D341Med (cell line): ENCODE results near the gene DGKQ.
"Not testable (repeated sequence)": the region's sequence is repeated elsewhere in the genome, so short reads cannot be mapped to it uniquely, and the experiment has no call there.

Experiments used
- DNase-seq: peaks from one replicate; pipeline ENCODE4 v3.0.0; 2012; ENCODE audit warnings: low spot score

Gene DGKQ

DNA sequence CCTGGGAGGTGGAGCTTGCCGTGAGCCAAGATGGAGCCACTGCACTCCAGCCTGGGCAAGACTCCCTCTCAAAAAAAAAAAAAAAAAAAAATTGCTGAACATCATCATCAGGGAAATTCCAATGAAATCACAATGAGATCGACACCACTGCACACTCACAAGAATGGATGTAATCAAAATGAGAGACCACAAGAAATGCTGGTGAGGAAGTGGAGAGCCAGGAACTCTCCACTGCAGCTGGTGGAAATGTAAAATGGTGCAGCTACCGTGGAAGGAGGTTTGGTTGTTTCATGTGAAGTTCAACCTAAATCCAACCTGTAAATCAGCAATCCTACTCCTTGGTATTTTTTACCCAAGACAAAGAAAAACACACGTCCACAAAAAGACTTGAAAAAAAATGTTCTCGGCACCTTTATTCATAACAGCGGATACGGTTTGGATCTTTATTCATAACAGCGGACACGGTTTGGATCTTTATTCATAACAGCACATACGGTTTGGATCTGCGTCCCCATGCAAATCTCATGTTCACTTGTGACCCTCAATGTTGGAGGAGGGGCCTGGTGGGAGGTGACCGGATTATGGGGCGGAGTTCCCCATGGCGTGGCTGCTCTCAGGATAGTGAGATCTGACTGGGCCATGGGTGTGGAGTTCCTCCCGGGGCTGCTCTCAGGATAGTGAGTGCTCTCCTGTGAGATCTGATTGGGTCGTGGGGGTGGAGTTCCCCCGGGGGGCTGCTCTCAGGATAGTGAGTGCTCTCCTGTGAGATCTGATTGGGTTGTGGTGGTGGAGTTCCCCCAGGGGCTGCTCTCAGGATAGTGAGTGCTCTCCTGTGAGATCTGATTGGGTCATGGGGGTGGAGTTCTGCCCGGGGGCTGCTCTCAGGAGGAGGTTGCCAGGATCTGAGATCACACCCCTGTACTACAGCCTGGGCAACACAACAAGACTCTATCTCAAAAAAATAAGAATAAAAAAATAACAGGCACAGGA is 49.0 kb downstream of the DGKQ start:
- no peak for DNase-seq

DNA sequence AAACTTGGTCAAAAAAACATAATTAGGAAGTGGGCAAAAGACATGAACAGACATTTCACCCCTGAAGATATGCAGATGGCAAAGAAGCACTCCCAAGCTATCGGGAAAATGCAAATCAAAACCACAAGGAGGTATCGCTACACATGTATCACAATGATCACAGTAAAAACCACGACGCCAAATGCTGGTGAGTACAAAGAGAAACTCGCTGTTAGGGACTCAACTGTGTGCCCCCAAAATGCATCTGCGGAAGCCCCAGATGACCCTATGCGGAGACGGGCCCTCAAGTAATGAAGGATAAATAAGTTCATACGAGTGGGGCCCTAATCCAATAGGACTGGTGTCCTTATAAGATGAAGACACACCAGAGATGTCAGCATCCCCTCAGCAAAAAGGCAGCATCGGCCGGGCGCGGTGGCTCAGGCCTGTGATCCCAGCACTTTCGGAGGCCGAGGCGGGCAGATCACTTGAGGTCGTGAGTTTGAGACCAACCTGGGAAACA is 51.5 kb downstream of the DGKQ start:
- no peak for DNase-seq

DNA sequence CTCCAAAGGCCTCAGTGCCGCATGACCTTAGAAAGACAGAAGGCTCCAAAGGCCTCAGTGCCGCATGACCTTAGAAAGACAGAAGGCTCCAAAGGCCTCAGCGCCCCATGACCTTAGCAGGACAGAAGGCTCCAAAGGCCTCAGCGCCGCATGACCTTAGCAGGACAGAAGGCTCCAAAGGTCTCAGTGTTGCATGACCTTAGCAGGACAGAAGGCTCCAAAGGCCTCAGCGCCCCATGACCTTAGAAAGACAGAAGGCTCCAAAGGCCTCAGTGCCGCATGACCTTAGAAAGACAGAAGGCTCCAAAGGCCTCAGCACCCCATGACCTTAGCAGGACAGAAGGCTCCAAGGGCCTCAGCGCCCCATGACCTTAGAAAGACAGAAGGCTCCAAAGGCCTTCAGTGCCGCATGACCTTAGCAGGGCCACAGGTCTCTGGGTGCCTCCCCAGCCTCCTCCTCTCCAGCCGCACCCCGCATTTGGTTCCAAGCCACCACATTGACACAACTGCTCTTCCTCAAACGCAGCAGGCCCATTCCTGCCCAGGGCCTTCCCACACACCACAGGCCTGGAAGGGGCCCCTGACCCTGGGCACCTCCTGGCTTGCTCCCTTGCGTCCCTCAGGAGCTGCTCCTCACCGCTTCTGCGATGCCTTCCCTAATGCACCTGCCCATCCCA is 54.2 kb downstream of the DGKQ start:
- not testable (repeated sequence) for DNase-seq

DNA sequence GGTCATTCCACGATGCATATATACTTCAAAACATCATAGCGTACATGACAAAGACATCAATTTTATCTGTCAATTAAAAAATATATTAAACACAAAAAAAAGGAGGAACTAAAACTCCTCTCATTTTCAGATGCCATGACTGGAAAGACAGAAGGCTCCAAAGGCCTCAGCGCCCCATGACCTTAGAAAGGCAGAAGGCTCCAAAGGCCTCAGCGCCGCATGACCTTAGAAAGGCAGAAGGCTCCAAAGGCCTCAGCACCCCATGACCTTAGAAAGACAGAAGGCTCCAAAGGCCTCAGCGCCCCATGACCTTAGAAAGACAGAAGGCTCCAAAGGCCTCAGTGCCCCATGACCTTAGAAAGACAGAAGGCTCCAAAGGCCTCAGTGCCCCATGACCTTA is 54.8 kb downstream of the DGKQ start:
- not testable (repeated sequence) for DNase-seq

DNA sequence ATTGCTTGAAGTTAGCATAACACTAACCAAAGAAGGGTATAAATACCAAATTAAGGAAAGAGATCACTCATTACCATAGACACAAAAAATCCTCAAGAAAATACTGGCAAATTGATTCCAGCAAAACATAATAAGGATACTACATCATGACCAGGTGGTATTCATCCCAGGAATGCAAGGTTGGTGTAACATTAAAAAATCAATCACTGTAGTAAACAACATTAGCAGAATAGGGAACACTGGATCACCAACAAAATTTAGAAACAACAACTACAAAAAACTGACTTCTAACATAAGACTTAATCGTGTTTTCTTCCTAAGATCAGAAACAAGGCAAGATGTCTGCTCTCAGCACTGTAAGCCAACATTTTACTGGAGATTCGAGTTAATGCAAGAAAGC is 55.4 kb downstream of the DGKQ start:
- DNase-seq = no peak

DNA sequence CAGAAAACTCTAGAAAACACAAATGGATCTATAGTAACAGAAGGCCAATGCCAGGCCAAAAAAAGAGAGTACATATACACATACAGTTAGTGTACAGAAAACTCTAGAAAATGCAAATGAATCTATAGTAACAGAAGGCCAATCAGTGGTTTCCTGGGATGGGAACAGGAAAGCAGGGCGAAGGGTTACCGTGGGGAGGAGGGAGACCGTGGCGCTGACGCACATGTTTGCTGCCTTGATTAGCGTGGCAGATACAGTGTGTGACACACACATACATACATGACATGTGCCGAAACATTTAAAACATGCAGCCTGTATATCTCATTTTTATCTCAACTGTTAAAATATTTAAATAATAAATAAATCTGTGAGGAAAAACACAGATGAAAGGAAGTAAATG is 55.9 kb downstream of the DGKQ start:
- no peak for DNase-seq

DNA sequence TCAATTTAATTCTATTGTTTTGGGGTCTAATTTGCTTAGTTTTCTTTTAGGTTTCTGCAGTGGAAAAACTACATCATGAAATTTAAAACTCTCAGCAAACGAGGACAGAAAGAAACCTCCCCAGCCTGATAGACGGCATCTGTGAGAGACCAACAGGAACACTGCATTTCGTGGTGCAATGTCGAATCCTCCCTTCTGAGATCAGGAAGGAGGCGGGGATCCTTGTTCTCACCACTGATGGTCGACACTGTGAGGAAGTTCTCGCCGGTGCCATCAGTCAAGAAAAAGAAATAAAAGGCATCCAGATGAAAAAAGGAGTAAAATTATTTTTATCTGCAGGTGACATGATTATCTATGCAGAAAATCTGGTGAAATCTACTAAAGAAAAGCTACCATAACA is 57.8 kb downstream of the DGKQ start:
- DNase-seq = no peak

DNA sequence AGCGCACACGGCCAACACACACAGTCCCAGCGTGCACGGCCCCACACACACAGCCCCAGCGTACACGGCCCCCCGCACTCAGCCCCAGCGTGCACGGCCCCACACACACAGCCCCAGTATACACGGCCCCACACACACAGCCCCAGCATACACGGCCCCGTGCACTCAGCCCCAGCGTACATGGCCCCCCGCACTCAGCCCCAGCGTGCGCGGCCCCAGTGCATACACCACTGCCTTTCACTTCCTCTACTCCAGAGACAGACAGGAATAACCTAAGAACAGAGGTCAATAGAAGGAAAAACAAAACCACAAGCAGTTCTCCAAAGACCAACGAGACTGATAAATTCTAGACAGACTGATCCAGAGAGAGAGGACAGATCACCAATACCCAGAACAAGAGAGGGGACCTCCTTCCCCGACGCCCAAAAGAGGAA is 58.3 kb downstream of the DGKQ start:
- no peak for DNase-seq

DNA sequence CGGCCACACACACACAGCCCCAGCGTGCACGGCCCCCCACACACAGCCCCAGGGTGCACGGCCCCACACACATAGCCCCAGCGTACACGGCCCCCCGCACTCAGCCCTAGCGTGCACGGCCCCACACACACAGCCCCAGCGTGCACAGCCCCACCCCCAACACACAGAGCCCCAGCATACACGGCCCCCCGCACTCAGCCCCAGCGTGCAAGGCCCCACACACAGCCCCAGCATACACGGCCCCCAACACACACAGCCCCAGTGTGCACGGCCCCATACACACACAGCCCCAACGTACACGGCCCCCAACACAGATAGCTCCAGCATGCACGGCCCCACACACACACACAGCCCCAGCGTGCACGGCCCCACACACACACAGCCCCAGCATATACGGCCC is 58.8 kb downstream of the DGKQ start:
- no peak for DNase-seq

DNA sequence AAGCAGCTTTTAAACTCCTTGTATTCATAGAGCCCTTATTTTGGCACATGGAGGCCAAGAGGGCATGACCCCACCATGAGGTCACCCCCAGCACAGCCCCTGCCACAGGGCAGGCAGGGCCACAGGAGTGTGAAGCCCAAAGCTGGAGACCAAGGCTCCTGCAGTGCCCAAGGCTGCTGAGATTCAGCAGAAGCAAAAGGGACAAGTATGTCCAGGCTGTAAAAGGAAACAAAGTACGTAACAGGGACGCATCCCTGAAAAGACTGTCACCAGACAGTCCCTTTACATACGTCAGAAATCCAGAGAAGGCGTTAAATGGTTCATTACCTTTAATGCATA is 60.1 kb downstream of the DGKQ start:
- no peak for DNase-seq

DNA sequence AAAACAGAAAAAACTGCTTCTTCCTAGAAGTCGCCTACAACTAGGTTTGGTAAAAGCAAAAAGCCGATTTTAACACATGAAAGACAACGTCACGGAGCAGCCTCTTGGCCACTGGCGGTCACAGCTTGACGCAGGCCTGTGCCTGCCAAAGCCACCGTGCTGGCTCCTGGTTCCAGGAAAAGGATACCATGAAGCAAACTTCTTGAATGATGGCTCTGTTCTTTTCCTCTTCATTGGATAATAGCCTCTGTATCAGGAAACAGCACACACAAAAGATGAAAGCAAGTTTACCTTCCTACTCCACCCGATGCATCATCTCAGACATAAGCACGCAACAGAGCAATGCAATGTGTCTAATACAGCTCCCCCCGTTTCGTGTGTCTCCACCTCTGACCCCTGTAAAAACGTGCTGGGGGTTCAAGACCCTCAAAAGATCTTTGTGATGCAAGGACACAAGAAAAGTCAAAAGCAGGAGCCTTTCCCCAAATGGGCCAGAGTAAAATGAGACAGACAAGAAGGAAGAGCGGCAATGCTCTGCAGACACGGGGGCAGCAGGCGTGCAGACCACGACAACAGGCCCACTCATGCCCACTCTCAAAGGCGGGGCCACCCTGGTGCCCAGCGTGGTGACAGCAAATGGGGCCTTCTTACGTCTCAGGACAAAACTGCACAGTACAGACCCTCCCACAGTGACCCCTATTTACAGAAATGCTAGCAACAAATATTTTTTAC is 60.7 kb downstream of the DGKQ start:
- DNase-seq = no peak

DNA sequence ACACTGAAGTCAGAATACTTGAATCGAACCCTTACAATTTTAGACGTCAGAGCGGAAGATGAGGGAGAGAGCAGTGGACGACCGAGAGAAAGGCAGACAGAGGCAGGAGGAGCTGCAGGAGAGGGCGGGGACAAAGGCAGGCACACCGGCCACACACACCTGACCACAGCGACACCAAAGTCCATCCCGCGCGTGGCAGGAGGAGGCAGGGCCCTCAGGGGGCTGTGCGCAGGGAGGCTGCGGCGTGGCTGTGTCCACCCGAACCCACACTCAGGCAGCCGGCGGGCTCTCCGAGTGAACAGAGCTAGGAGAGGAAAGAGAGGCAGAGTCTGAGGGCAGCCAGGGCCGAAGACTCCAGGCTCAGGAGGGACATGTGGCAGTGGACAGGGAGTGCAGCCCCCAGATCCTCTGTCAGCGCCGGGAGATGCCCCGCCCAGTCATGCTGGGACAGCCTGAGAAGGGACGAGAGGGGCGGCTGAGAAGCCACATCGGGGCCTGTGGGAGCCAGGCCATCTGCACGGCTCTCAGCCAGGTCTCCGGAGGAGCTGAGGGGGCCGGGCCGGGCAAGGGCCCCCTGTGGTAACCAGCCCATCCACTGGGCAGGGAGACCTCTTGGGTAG is 61.4 kb downstream of the DGKQ start:
- no peak for DNase-seq

DNA sequence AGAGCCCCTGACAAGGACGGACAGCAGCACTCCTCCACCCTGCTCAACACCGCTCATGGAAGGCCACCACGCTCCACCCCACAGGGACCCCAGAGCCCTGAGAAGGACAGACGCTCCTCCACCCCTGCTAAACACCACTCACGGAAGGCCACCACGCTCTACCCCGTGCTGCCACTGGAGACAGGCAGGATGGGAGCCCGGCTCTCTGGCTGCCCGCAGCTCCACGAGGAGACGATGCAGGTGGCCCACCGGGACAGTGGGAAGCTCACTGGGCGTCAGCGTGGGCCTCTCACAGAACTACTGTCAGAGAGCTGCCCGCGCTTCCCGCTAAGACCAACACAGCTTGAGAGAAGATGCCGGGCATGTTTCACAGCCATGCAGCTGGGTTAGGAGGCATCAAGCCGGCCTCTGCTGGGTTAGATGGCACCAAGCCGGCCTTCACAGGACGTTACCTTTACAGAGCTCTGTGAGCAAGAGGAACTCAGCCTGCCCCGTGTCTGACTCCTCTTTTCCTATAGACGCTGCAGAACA is 62.1 kb downstream of the DGKQ start:
- no peak for DNase-seq

DNA sequence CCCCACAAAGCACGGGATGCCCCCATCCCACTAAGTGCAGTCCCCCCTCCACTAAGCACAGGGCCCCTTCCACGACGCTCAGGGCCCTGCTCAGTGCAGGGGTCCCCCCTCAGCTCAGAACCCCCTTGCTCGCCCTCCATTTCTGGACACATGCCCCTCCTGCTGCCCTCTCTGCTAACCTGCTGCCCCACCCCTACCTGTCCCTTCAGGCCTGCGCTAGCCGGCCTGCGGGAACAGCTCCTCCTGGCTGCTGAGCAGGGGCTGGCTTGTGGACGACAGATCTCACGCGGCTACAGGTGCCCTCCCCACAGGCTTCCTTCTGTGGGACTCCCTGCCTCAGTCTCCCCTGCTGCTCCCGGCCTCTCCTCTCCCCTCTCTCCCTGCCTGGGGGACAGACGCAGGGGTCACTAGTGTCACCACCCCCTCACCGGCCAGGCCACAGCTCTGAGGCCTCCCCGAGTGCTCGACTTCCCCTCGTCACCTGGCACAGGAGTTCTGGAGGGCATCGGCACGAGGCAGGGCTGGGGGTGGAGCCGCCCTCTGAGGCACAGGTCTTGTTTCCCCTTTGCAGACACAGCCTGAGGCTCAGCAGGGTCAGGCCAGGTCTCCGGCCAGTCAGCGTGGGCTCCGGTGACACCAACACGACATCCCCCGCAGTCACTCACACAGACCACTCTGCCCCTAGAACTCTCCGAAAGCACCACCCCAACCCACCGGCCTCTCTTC is 62.8 kb downstream of the DGKQ start:
- no peak for DNase-seq

DNA sequence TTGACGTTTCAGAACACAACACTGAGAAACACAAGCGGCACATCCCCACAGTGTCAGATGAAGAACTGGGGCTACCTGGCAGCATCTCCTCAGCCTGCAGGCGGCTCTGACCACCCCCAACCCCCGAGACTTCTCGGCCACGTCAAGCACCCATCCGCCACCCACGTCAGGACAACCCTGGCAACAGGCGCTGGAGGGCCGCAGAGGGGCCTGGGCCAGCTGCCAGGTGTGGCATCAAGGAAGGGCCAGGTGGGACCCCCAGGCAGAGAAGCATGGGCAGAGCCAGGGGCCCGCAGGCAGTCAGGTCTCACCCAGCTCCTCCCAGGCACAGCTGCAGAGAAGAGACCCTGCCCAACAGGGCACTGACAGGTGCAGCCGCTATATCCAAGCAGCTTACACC is 63.5 kb downstream of the DGKQ start:
- no peak for DNase-seq

DNA sequence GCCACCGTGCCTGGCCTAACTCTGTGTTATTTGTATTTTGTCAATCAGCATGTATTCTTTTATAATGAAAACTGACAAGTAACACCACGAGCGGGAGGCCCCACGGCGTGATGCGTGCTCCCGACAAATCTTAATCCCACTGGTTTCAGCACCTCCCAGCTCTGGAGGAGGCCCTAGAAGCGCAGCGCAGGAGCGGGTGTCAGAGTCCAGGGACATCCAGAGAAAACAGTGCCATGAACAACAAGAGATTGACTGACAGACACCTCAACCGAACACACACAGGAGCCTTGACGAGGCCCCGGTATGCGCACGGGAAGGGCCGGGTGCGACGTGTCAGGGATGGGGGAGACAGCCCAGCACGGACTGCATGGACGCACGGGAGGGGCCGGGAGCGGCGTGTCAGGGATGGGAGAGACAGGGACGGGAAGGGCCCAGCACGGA is 64.2 kb downstream of the DGKQ start:
- no peak for DNase-seq
